Fibroblast of mammary gland (primary cell): ENCODE data around the gene ARL2.

Source experiments
- DNase-seq: peaks from one replicate; pipeline ENCODE4 v3.0.0-alpha.2; 2010; ENCODE audit warnings: low read depth
- H3K4me3 ChIP-seq: 2 replicates; pipeline ENCODE4 v1.5.1; 2011; ENCODE audit warnings: low read depth, mild to moderate bottlenecking, low read length, moderate library complexity; ENCODE audit not compliant: control insufficient read depth
- CTCF ChIP-seq: conservative IDR thresholded peaks from 2 replicates; pipeline ENCODE4 v1.5.1; 2011; ENCODE audit warnings: low read depth, low read length, inconsistent platforms; ENCODE audit not compliant: control insufficient read depth, insufficient read depth

ARL2 gene

GRCh38 chr11:65060913-65061408 lies 47.0 kb downstream of the ARL2 start:
- no peak overlapping the region for H3K4me3 ChIP-seq
- DNase-seq, result peak; percentile 38
- peak; percentile 33 for TF ChIP-seq CTCF

GRCh38 chr11:65063532-65063931 lies 49.6 kb downstream of the ARL2 start:
- no peak for DNase-seq
- no peak overlapping the region for H3K4me3 ChIP-seq
- no peak for TF ChIP-seq CTCF

- no peak for TF ChIP-seq CTCF
- no peak for DNase-seq
- no peak overlapping the region for H3K4me3 ChIP-seq
These were observed 50.9 kb downstream of the ARL2 start for GRCh38 chr11:65064847-65065240.

- no peak for DNase-seq
- H3K4me3 ChIP-seq, result no peak overlapping the region
- TF ChIP-seq CTCF, result no peak
These were observed 51.9 kb downstream of the ARL2 start for GRCh38 chr11:65065851-65066250.

GRCh38 chr11:65066315-65066714 lies 52.4 kb downstream of the ARL2 start:
- no peak for TF ChIP-seq CTCF

GRCh38 chr11:65066805-65067291 lies 52.9 kb downstream of the ARL2 start:
- no peak for DNase-seq
- TF ChIP-seq CTCF, result no peak
- H3K4me3 ChIP-seq, result no peak overlapping the region

More at GRCh38 chr11:65066315-65066714, 52.4 kb downstream of the ARL2 start:
- no peak overlapping the region for H3K4me3 ChIP-seq
- no peak for DNase-seq

- DNase-seq, result no peak
- no peak for TF ChIP-seq CTCF
These were observed 53.5 kb downstream of the ARL2 start for GRCh38 chr11:65067446-65067845.

More at GRCh38 chr11:65067446-65067845, 53.5 kb downstream of the ARL2 start:
- no peak overlapping the region for H3K4me3 ChIP-seq
